PFSK-1 (cell line): ENCODE data around the gene NCAM1.

Experiments
- POLR2AphosphoS5 ChIP-seq: IDR thresholded peaks from 2 replicates; pipeline ENCODE4 v1.6.1; 2012; ENCODE audit warnings: low read depth, mild to moderate bottlenecking, control low read depth, low read length, moderate library complexity
- TAF1 ChIP-seq: IDR thresholded peaks from 2 replicates; pipeline ENCODE4 v1.6.1; 2012; ENCODE audit warnings: low read length, control low read depth, borderline replicate concordance; ENCODE audit not compliant: insufficient read depth
- TF ChIP-seq, protein P1 (sequence below), 2 experiments: IDR thresholded peaks; 2 replicates each; pipeline versions ENCODE4 v1.6.1 to v1.8.0; 2011 to 2012; ENCODE audit warnings: low read depth in 2 of 2, low read length in 2 of 2, control low read depth in 1 of 2, inconsistent platforms in 1 of 2, mild to moderate bottlenecking in 1 of 2, moderate library complexity in 1 of 2; ENCODE audit not compliant: insufficient read depth in 1 of 2

DNA sequence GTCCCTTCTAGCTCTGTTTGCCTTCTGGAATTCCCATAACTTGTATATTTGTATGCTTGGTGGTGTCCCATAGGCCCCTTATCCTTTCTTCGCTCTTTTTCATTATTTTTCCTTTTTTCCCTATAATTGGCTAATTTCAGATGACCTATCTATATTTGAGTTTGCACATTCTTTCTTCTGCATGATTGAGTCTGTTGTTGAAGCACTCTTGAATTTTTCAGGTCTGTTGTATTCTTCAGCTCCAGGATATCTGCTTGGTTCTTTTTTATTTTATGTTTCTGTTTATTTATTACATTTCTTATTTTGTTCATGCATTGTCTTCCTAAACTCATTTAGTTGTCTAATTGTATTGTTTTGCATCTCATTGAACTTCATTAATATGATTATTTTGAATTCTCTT lies 28.0 kb downstream of the NCAM1 start:
- TF ChIP-seq, protein P1, sequence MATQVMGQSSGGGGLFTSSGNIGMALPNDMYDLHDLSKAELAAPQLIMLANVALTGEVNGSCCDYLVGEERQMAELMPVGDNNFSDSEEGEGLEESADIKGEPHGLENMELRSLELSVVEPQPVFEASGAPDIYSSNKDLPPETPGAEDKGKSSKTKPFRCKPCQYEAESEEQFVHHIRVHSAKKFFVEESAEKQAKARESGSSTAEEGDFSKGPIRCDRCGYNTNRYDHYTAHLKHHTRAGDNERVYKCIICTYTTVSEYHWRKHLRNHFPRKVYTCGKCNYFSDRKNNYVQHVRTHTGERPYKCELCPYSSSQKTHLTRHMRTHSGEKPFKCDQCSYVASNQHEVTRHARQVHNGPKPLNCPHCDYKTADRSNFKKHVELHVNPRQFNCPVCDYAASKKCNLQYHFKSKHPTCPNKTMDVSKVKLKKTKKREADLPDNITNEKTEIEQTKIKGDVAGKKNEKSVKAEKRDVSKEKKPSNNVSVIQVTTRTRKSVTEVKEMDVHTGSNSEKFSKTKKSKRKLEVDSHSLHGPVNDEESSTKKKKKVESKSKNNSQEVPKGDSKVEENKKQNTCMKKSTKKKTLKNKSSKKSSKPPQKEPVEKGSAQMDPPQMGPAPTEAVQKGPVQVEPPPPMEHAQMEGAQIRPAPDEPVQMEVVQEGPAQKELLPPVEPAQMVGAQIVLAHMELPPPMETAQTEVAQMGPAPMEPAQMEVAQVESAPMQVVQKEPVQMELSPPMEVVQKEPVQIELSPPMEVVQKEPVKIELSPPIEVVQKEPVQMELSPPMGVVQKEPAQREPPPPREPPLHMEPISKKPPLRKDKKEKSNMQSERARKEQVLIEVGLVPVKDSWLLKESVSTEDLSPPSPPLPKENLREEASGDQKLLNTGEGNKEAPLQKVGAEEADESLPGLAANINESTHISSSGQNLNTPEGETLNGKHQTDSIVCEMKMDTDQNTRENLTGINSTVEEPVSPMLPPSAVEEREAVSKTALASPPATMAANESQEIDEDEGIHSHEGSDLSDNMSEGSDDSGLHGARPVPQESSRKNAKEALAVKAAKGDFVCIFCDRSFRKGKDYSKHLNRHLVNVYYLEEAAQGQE (IDR thresholded peaks at IDR 0.05; ENCODE audit: insufficient read depth in 1 of 2, low read depth in 2 of 2, low read length in 2 of 2), result no peak
- TF ChIP-seq POLR2AphosphoS5 (no peak), TAF1 (no peak)
